SK-N-MC (cell line): ENCODE measurements around the gene EPHX1.

Experiments
- DNase-seq: peaks from one replicate; pipeline ENCODE4 v3.0.0-alpha.2; 2011; ENCODE audit warnings: low read depth, low spot score
- H3K27ac ChIP-seq: fragments of 200-600 bp; sonication (generic); 2 replicates; pipeline ENCODE4 v1.5.1; 2016; ENCODE audit warnings: mixed run types
- H3K36me3 ChIP-seq: fragments of 200-600 bp; sonication (generic); 2 replicates; pipeline ENCODE4 v1.6.1; 2017; ENCODE audit warnings: antibody characterized with exemption, low read length, mixed read lengths; ENCODE audit not compliant: insufficient read depth
- H3K4me3 ChIP-seq: fragments of 200-600 bp; sonication (generic); 2 replicates; pipeline ENCODE4 v1.5.1; 2016
- H3K9ac ChIP-seq: fragments of 200-600 bp; sonication (generic); 2 replicates; pipeline ENCODE4 v1.8.0; 2017; ENCODE audit warnings: mixed run types, mixed read lengths; ENCODE audit not compliant: insufficient read length
- H3K9me3 ChIP-seq: fragments of 200-600 bp; sonication (generic); 2 replicates; pipeline ENCODE4 v1.6.1; 2017; ENCODE audit warnings: low read depth, mild to moderate bottlenecking, antibody characterized with exemption, low read length, moderate library complexity, mixed read lengths
- EZH2 ChIP-seq: fragments of 200-600 bp; sonication (generic); IDR thresholded peaks from one replicate; pipeline ENCODE4 v1.6.1; 2017; ENCODE audit warnings: antibody characterized with exemption
- FOXP2 ChIP-seq: optimal IDR thresholded peaks from 2 replicates; pipeline ENCODE3; 2011; ENCODE audit warnings: mild to moderate bottlenecking, moderate library complexity; ENCODE audit not compliant: insufficient read depth; ENCODE audit errors: extremely low read length, control extremely low read depth
- POLR2AphosphoS5 ChIP-seq: IDR thresholded peaks from 2 replicates; pipeline ENCODE4 v1.6.1; 2012; ENCODE audit warnings: mild to moderate bottlenecking, low read depth, low read length, borderline replicate concordance

EPHX1 gene

DNA sequence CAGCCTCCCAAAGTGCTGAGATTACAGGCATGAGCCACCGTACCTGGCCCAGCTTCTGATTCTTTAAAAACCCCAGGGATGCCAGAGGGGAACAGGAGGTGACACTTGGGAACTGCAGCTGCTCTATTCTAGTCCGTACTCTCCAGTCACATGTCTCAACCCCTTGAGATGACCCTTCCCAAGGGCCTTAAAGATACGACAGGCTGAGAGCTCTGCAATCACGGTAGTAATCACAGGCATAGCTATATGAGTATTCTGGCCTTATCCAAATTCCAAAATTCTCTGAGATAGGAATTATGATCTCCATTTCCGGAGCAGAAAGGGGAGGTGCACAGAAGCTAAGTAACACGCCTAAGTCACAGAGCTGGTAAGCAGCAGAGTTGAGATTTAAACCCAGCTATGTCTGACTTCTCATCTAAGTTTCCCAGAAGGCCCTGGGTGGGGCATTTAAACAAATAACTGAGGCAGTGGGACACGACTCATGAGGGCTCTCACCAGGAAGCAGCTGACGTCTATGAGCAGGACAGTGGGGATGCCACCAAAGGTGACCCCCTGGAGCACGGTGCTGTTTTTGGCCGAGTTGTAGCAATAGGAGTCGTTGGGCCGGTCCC is 67.1 kb downstream of the EPHX1 start:
- TF ChIP-seq FOXP2 (no peak), POLR2AphosphoS5 (no peak), EZH2 (no peak)
- DNase-seq: no peak
- Histone ChIP-seq H3K4me3 (no peak overlapping the region), H3K9me3 (no peaks in the 10 kb centered on the region), H3K27ac (no peak overlapping the region), H3K9ac (no peak overlapping the region), H3K36me3 (no peaks in the 10 kb centered on the region)

DNA sequence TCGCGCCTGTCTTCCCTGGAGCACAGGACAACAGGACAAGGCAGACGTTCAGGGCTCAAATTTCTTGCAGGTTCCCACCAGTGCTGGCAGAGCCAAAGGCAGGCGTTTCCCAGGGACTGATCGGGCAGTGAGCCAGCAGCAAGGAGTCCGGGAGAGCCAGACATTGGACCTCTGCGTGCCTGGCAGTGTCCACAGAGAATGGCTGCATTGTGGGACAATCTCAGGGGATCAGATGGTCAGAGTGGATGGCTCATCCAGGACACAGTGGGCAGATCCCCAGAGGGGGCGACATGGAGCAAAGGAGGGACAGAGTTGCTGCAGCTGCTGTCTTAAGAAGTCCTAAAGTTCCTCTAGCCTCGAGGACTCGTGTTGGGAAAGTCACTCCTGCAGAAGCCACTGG is 67.7 kb downstream of the EPHX1 start:
- no peaks in the 10 kb centered on the region for H3K36me3 ChIP-seq
- H3K9ac ChIP-seq: no peak overlapping the region
- DNase-seq: no peak
- no peak overlapping the region for H3K27ac ChIP-seq
- H3K4me3 ChIP-seq: no peak overlapping the region
- TF ChIP-seq EZH2 (no peak), POLR2AphosphoS5 (no peak), FOXP2 (no peak)
- H3K9me3 ChIP-seq: no peaks in the 10 kb centered on the region

DNA sequence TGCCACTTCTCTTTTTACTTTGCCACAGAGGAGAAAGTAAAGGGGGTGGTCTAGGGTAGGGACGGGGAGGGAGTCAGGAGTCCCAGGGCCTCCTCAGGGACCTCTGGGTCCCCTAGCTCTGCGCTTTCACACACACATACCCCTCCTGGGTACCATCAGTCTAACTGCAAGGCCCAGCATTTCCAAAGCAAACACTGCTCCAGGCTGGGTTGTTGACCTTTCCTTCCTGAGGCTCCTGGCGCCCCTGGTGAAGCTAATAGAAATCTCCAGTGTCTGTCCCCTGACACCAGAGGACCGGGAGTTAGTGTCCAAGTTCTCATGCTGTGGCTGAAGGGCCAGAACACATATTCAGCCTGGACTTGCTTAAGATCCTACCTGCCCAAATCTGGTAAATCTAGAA is 68.4 kb downstream of the EPHX1 start:
- Histone ChIP-seq H3K27ac (no peak overlapping the region), H3K4me3 (no peak overlapping the region), H3K36me3 (no peaks in the 10 kb centered on the region), H3K9ac (no peak overlapping the region), H3K9me3 (no peaks in the 10 kb centered on the region)
- no peak for TF ChIP-seq EZH2
- no peak for TF ChIP-seq FOXP2
- TF ChIP-seq POLR2AphosphoS5: no peak
- DNase-seq: no peak

DNA sequence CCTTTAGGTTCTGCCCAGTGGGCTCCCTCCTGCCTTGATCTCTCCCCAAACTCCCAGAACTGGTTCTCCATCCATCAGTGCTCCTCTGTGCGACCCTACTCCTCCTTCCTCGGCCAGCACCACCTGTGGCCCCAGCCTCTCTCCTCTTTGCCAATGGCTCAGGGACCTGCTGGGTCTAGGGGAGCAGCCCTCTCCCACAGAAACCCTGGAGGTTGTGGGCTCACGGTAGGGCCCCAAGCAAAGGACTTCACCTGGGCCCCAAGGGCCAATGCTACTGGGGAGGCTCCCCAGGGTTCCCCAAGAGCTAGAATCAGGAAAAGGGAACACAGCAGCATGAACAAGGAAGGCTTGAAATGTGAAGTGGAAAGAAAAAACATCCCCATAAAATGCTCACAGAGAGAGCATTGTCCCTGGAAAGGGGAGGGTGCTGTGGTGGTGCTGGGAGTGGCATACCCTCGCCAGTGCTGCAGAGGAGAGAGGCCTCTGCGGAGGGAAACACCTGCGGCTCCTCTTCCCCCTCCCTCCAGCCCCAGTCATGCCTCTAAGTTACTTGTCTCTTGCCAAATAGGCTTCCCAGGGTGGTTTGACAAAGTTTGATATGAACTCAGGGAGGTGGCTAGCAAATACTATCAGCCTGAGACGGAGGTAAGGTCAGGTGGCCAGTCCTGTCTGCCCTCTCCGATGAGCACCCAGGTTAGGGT is 69.7 kb downstream of the EPHX1 start:
- Histone ChIP-seq H3K4me3 (no peak overlapping the region), H3K27ac (no peak overlapping the region), H3K9ac (no peak overlapping the region), H3K9me3 (no peaks in the 10 kb centered on the region), H3K36me3 (no peaks in the 10 kb centered on the region)
- DNase-seq: no peak
- TF ChIP-seq FOXP2 (no peak), POLR2AphosphoS5 (no peak), EZH2 (no peak)

DNA sequence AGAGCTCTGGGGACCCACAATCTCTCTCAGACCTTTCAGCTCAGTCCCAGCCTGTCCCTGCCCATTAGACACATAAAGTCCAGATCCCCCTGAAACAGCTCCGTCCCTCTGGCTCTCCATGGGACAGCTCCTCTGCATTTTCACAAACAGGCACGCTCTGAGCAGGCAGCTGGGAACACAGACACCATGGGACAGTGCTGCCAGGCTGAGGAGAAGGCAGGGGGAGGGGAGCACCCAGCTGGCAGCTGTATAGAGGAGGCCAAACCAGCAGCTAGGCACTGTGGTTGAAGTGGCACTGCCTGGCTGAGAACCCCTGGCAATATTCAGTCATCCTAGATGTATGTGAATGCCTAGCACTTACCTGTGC is 70.3 kb downstream of the EPHX1 start:
- no peak overlapping the region for H3K9ac ChIP-seq
- H3K36me3 ChIP-seq: no peaks in the 10 kb centered on the region
- H3K4me3 ChIP-seq: no peak overlapping the region
- no peak overlapping the region for H3K27ac ChIP-seq
- TF ChIP-seq POLR2AphosphoS5 (no peak), FOXP2 (no peak), EZH2 (no peak)
- no peak for DNase-seq
- no peaks in the 10 kb centered on the region for H3K9me3 ChIP-seq

DNA sequence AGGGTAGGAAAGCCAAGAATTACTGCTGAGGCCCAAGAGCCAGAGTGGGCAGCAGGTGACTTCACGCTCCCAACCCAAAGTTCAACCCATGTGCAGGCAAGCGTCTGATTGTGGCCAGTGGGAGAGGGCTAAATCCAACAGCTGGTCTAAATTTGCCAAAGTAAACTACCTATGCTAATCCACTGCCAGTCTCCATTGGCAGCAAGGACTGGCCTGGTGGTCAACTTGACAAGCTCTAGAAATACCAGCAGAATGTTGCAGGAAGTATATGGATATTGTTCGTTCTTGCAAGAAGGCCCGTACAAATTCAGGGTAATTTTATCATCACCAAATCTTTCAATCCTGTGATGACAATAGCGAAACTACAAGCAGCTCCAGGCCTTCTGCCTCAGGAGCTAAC is 70.7 kb downstream of the EPHX1 start:
- no peak overlapping the region for H3K4me3 ChIP-seq

DNA sequence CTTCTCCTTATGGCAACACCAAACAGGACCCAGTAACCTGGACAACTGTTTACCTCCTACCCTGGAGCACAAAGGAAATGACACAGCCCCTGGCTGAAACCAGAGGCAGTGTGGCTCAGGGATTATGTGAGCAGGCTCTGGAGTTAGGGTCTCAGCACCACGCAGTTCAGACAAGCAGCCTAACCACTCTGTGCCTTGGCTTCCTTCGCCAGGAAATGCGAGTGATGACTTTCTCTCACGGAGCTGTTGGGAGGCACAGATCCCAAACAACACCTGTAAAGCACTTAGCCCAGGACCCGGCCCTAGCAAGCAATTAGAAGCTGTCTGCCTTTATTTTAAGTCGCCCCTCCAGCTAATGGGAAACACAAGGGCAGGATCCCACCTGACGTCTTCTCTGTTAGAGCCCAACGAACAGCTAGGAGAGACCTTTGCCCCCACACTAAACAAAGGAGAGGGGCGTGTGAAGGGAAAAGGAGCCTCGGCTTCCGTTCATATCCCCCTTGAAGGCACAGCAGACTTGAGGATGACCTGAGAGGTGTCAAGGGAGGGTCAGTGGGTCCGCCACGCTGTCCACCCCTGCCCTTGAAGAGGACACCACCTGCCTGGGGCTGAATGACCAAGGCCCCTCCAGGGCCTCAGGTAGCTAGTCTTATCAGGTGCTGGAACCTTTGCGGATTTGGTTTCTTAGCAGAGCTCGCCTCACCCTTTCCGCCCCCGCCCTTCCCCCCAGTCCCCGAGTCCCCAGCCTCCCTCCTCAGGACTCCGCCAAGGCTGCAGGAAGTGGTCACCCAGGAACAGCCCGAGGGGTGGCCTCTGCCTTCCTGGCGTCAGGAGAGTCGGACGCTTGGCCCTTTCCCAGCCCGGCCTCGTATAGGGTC is 71.4 kb downstream of the EPHX1 start:
- TF ChIP-seq FOXP2 (no peak), POLR2AphosphoS5 (no peak), EZH2 (no peak)
- no peak for DNase-seq
- Histone ChIP-seq H3K4me3 (peak overlapping the region; percentile 93), H3K27ac (no peak overlapping the region), H3K9me3 (no peaks in the 10 kb centered on the region), H3K36me3 (no peaks in the 10 kb centered on the region), H3K9ac (peak overlapping the region; percentile 77)

More for the DNA sequence above, 70.7 kb downstream of the EPHX1 start:
- no peak overlapping the region for H3K9ac ChIP-seq
- no peak overlapping the region for H3K27ac ChIP-seq
- no peaks in the 10 kb centered on the region for H3K36me3 ChIP-seq
- no peak for DNase-seq
- H3K9me3 ChIP-seq: no peaks in the 10 kb centered on the region
- TF ChIP-seq FOXP2: no peak
- TF ChIP-seq EZH2: no peak
- no peak for TF ChIP-seq POLR2AphosphoS5

DNA sequence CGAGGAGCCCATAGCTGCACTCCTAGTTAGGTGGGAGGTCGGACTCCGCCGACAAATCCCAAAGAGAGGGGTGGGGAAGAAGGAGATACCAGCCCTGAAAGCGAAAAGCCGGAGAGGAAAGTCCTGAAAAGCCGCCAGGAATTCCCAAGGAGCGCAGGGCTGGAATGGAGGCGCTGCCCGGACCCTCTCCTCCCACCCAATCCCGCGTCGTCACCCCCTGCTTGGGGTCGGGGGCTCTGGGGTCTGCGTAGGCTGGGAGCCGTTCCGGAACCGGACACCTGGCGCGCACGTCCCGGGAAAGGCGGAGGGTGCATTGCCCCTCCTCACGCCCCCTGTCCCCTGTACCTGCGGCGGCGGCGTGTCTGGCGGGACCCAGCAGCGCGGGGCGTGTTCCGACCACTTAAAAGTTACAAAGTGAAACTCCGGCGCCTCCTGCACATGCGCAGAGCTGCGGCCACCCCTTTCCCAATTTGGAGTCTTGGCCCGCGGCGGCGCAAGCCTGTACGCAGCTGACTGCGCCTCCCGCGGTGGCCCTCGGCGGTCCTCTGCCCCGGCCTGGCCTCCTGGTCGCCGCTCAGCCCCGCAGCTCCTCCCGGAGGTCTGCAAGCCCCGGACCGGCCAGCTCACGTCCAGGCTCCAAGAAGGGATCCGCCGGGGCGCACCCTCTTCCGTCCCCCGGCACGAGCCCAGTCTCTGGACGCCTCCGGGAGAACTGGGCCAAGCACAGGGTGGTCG is 72.2 kb downstream of the EPHX1 start, which contains the start of gene TMEM63A:
TMEM63A (minus strand) TSS at position 422 of the 735 bp plus-strand sequence. CDS start 4,800 bp downstream, outside the sequence.
- TF ChIP-seq POLR2AphosphoS5 (peak; percentile 78), EZH2 (no peak), FOXP2 (peak; percentile 13)
- H3K4me3 ChIP-seq: peak within 1 kb of the TSS; percentile 93
- H3K9me3 ChIP-seq: no peaks in the 10 kb centered on the region
- H3K27ac ChIP-seq: no peak within 1 kb of the TSS
- no peaks in the 10 kb centered on the region for H3K36me3 ChIP-seq
- peak; percentile 16 for DNase-seq
- H3K9ac ChIP-seq: peak within 1 kb of the TSS; percentile 77
